Stimulated activated CD8-positive, alpha-beta memory T cell treated with anti-CD3 and anti-CD28 coated beads, Interleukin-7, amount 100 ng/mL, for 1 hour (primary cell): ENCODE measurements around the gene FAM216B.

Source experiments
- DNase-seq, 2 donors: peaks; one replicate each; pipeline ENCODE4 v3.0.0-alpha.2; 2020; ENCODE audit warnings: low read depth in 2 of 2

The FAM216B gene

DNA sequence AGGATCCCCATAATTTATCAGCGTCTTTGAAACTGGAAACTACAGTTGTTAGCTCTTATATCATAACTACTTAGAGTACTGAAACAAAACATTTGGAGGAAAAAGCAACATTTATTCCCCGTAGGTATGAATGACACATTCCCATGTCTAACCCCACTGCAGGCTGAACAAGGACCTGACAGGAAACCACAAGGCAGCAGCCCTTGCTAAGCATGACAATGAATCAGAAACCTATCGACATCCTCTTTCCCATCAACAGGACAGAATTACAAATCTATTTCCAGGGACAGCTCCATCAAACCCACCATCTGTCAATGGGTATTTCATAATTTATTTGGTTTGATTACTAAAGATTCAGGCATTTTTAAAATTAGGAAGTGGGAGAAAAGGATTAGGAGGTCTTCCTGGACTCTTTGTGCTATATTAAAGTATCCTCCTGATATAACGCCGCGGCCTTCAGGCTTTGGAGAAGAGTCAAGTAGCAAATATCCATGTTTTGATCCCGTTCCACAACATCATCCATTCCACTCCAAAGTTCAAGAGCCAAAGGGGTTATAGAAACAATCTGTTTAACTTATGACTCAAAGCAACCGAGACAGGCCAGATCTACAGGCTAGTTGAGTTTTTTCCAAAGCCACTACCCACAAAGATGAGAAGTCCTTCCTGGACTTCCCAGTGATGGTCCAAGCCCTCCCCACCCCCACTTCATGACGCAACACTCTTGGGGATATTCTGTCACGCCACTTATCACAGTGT is 51.1 kb downstream of the FAM216B start:
- DNase-seq = no peak

DNA sequence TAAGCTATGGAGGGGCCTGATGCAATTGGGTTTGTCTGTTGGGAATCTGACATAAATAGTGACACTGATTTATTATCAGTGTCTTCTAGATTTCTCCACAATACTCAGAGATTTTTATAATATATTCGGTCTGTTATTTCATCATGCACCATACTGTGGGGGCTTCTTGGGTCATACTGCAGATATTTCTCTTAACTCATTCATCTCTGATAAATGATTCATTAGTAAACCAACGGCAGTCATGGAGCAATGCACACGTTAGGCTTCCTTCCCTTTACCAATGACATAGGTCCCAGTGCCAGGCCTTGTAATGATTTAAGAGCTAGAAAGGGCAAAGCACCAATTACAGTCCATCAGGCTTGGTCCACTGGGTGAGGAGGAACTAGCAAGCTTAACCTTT is 53.6 kb downstream of the FAM216B start:
- no peak for DNase-seq

DNA sequence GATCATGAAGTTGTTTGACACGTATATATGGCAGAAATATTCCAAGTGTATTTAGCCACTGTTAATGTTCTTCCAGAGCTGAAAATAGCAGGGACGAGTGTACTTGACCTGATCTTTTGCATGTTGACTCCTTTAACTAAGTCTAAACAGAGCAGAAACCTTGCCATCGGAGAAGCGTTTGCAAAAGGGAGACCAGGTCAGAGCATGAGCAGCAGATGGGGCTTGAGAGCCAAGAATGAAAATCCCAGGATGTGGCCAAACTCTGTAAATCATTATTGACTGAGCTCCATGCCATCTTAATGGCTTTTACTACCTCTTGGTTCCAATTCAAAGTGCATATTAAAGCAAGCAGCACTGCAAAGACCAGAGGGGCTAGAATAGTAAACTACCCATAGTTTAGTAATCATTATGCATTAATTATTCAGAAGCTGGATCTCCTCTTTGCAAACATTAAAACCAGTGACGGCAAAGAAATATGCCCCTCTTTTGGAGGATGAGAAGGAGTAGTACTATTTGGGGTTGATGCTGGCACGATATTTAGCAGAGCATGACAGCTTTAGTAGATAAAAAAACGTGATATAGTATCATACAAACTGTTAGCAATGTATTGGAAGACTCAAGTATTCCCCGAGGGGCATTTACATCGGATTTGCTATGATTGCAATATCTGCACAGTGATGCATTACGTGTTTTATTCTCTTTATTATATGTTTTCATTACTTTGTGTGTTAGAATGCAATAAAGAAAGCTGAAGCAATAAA is 55.7 kb downstream of the FAM216B start:
- DNase-seq = no peak
